BJ (cell line): ENCODE measurements around the gene MAP2K5. TPM values are rescaled to one million over a fixed set of nuclear protein-coding genes. Genes with fewer than 3 reads are reported as not detected.

ENCODE experiments used
- CTCF ChIA-PET: fragments of 350-600 bp; formaldehyde crosslinking; extraction: SDS; loops from one replicate; lab custom pipeline; 2021; ENCODE audit warnings: antibody characterized with exemption, inconsistent platforms; lab: Yijun Ruan, JAX
- POLR2A ChIA-PET: fragments of 300-600 bp; sonication (Branson Sonifier 250); formaldehyde crosslinking; extraction: SDS; loops from one replicate; lab custom pipeline; 2021; ENCODE audit warnings: antibody characterized with exemption; lab: Charles Lee
- DNase-seq: peaks from one replicate; pipeline ENCODE4 v3.0.0-alpha.2; 2011; ENCODE audit warnings: low read depth
- H3K27me3 ChIP-seq: 2 replicates; pipeline ENCODE4 v1.6.0; 2011; ENCODE audit warnings: low read length; ENCODE audit not compliant: control insufficient read depth, insufficient read depth
- H3K36me3 ChIP-seq: 2 replicates; pipeline ENCODE4 v1.5.1; 2011; ENCODE audit warnings: low read length; ENCODE audit not compliant: control insufficient read depth, insufficient read depth
- H3K4me3 ChIP-seq: 2 replicates; pipeline ENCODE4 v1.5.1; 2011; ENCODE audit warnings: low read depth, mild to moderate bottlenecking, control low read depth, low read length
- CTCF ChIP-seq: IDR thresholded peaks from 2 replicates; pipeline ENCODE4 v1.5.1; 2011; ENCODE audit warnings: low read depth, mild to moderate bottlenecking, control low read depth, inconsistent platforms, low read length, moderate library complexity; ENCODE audit not compliant: insufficient read depth
- polyA plus RNA-seq: library from polyadenylated mRNA; depleted of rRNA; stranded (reverse); fragments of >200 nt; gene quantifications from 2 replicates; pipeline ENCODE4 v1.2.3, GENCODE V29; 2011

MAP2K5 gene
- polyA plus RNA-seq, 1 experiment = 5.6 TPM

- CTCF ChIA-PET = no interaction called here
- H3K36me3 ChIP-seq = no peaks in the 10 kb centered on the region
- POLR2A ChIA-PET = no interaction called here
These were observed 176.9 kb downstream of the MAP2K5 start for GRCh38 chr15:67719330-67719959.

GRCh38 chr15:67720556-67721175 is 178.2 kb downstream of the MAP2K5 start:
- CTCF ChIA-PET = no interaction called here
- Histone ChIP-seq H3K27me3 (no peaks in the 10 kb centered on the region), H3K36me3 (no peaks in the 10 kb centered on the region), H3K4me3 (no peak overlapping the region)
- POLR2A ChIA-PET = no interaction called here
- no peak for TF ChIP-seq CTCF
- DNase-seq = no peak

More at GRCh38 chr15:67719330-67719959, 176.9 kb downstream of the MAP2K5 start:
- DNase-seq = no peak
- no peak for TF ChIP-seq CTCF
- H3K4me3 ChIP-seq = no peak overlapping the region
- H3K27me3 ChIP-seq = no peaks in the 10 kb centered on the region

- H3K4me3 ChIP-seq = no peak overlapping the region
- no peak for TF ChIP-seq CTCF
- H3K27me3 ChIP-seq = no peaks in the 10 kb centered on the region
- DNase-seq = no peak
- POLR2A ChIA-PET = no interaction called here
- CTCF ChIA-PET = no interaction called here
- no peaks in the 10 kb centered on the region for H3K36me3 ChIP-seq
These were observed 179.7 kb downstream of the MAP2K5 start for GRCh38 chr15:67722030-67722817.

GRCh38 chr15:67723294-67724024 is 181.0 kb downstream of the MAP2K5 start:
- no peak for TF ChIP-seq CTCF
- Histone ChIP-seq H3K36me3 (no peaks in the 10 kb centered on the region), H3K27me3 (no peaks in the 10 kb centered on the region), H3K4me3 (no peak overlapping the region)
- POLR2A ChIA-PET = no interaction called here
- CTCF ChIA-PET = no interaction called here
- no peak for DNase-seq
